Skeletal muscle satellite cell (primary cell): ENCODE measurements around the gene FARS2.
A peak's percentile ranks its signal among the peaks of the same experiment; 100 is the strongest.

ENCODE experiments used
- H3K27me3 ChIP-seq: 2 replicates; pipeline ENCODE4 v1.7.0; 2013; ENCODE audit warnings: low read length; ENCODE audit not compliant: control insufficient read depth, insufficient read depth
- H3K36me3 ChIP-seq: 2 replicates; pipeline ENCODE4 v1.7.0; 2013; ENCODE audit warnings: mild to moderate bottlenecking, control low read depth, low read length; ENCODE audit not compliant: insufficient read depth
- H3K4me1 ChIP-seq: 2 replicates; pipeline ENCODE4 v1.7.0; 2013; ENCODE audit warnings: low read length; ENCODE audit not compliant: control insufficient read depth, insufficient read depth
- H3K4me2 ChIP-seq: 2 replicates; pipeline ENCODE4 v1.7.0; 2013; ENCODE audit warnings: mild to moderate bottlenecking, low read length
- H3K4me3 ChIP-seq: 2 replicates; pipeline ENCODE4 v1.7.0; 2013; ENCODE audit warnings: low read length
- H3K9ac ChIP-seq: 2 replicates; pipeline ENCODE4 v1.7.0; 2013; ENCODE audit warnings: mild to moderate bottlenecking, low read depth, low read length, moderate library complexity
- H3K9me3 ChIP-seq: replicated peaks from 2 replicates; pipeline ENCODE4 v1.7.0; 2013; ENCODE audit warnings: mild to moderate bottlenecking, control low read depth, low read length

The FARS2 gene

DNA sequence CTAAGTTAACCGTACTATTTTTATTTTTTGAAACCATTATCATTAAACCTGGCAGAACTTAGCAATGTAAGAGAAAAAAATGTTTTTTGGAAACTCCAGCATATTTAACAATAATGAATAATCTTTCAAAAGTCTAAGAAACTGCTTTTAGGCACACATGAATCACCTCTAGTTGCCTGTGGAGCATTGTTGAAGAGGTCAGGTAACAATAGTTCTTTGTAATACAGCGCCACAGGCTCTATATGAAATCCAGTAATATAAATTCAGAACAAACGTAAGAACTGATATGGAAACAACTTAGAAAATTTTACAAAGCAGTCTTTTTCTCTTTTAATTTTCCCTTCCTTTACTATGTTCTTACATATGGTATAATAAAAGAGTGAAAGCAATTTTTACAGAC, 10.9 kb upstream of the FARS2 start:
- Histone ChIP-seq H3K9ac (no peak overlapping the region), H3K27me3 (no peaks in the 10 kb centered on the region), H3K4me2 (no peak overlapping the region), H3K9me3 (no peaks in the 10 kb centered on the region), H3K4me3 (no peak overlapping the region), H3K36me3 (no peaks in the 10 kb centered on the region), H3K4me1 (peaks cover 11% of the 10 kb centered on the region)

DNA sequence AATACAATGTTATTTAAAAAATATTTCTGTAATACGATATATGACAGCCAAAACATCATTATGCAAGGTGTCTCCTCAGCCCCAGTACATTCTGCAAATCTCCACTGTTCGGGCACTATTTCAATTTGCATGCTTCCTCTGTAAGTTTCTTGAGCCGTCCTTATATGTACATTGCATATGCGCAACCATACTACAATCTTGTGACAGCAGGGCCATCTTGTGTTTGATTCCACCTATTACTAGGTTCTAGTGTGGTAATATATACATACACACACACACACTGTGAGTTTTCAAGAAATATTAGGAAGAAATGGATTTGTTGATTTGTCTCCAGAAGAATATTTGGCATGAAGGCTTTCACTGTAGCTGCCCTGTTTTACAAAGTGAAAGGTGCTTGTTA, 10.4 kb upstream of the FARS2 start:
- Histone ChIP-seq H3K4me3 (no peak overlapping the region), H3K36me3 (no peaks in the 10 kb centered on the region), H3K9ac (no peak overlapping the region), H3K4me2 (no peak overlapping the region), H3K9me3 (no peaks in the 10 kb centered on the region), H3K27me3 (no peaks in the 10 kb centered on the region), H3K4me1 (peaks cover 11% of the 10 kb centered on the region)

DNA sequence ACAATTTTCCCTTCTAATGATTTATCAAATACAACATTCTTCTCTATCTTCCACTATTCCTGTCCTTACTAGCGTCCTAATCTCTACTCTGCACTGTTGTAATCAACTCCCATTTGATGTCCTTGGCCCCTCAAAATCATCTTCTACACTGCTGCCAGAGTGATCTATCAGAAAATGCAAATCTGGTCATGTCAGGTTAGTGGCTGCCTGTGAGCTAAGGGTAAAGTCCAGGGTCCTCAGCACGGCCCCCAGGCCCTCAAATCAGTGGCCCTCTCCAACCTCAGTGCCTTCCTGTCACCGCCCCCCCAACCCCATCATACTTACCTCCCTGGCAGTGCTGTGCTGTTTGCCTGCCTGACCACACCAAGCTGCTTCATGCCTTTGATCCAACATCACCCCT, 4.4 kb upstream of the FARS2 start:
- Histone ChIP-seq H3K4me1 (peaks cover 6% of the 10 kb centered on the region), H3K4me2 (no peak overlapping the region), H3K9ac (no peak overlapping the region), H3K9me3 (no peaks in the 10 kb centered on the region), H3K36me3 (no peaks in the 10 kb centered on the region), H3K4me3 (no peak overlapping the region), H3K27me3 (no peaks in the 10 kb centered on the region)

DNA sequence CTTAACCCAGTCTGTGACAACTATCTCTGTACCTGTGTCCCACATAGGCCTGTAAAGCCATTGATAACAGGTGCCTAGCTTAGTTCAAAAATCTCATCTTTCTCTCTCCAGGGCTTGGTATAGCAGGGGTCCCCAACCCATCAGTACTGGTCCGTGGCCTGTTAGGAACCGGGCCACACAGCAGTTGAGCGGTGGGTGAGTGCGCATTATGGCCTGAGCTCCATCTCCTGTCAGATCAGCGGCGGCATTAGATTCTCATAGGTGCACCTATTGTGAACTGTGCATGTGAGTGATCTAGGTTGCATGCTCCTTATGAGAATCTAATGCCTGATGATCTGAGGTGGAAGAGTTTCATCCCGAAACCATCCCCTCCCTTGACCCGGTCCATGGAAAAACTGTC, 3.9 kb upstream of the FARS2 start:
- Histone ChIP-seq H3K4me2 (no peak overlapping the region), H3K36me3 (no peaks in the 10 kb centered on the region), H3K4me3 (no peak overlapping the region), H3K9ac (no peak overlapping the region), H3K9me3 (no peaks in the 10 kb centered on the region), H3K27me3 (no peaks in the 10 kb centered on the region), H3K4me1 (peaks cover 6% of the 10 kb centered on the region)

DNA sequence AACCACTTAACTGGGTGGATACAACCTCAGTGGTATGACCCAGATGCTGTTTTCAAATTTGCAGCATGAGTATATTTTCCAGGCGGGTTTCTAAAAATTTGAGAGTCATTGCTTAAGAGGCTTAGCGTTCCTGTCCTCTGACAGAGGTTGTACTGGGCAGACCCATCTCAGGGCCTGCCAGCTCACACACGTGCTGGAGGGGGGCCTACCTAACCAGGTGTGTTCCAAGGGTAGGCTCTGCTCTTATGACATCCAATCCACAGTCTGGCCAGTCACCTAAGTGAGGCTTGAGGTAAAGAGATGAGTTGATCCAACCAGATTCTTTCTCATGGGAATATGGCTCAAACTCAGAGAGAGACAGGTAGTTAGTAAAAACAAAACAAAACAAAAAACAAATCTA, 1.9 kb upstream of the FARS2 start:
- Histone ChIP-seq H3K9ac (peak overlapping the region; percentile 69), H3K9me3 (no peaks in the 10 kb centered on the region), H3K4me3 (peak overlapping the region; percentile 77), H3K4me2 (peak overlapping the region; percentile 81), H3K27me3 (no peaks in the 10 kb centered on the region), H3K4me1 (peaks cover 11% of the 10 kb centered on the region), H3K36me3 (no peaks in the 10 kb centered on the region)

DNA sequence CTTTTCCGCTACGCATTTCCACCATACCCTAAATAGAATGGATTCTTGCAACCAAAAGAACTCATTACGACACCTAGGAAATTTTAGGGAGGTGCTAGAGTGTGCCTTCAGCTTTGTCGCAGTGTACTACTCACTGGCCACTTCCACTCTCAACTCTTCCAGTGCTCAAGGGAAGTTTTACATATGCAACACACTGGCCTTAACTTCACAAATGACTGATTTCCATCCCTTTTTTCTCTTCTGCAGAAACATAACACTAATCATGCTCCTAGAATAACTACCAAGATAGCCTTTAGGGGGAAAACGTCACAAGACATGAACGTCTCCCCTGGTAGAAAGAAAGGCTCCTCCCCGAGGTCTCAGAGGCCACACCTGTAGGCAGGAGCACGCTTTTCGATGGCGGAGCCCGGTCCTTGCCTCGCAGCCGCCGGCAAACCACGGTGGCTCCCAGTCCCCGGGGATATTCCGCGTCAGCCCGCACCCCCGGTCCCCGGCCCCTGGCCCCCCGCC, 1.1 kb upstream of the FARS2 start:
- Histone ChIP-seq H3K27me3 (no peaks in the 10 kb centered on the region), H3K9ac (peak overlapping the region; percentile 69), H3K4me2 (peak overlapping the region; percentile 81), H3K4me3 (peak overlapping the region; percentile 77), H3K9me3 (no peaks in the 10 kb centered on the region), H3K36me3 (no peaks in the 10 kb centered on the region), H3K4me1 (peaks cover 11% of the 10 kb centered on the region)

DNA sequence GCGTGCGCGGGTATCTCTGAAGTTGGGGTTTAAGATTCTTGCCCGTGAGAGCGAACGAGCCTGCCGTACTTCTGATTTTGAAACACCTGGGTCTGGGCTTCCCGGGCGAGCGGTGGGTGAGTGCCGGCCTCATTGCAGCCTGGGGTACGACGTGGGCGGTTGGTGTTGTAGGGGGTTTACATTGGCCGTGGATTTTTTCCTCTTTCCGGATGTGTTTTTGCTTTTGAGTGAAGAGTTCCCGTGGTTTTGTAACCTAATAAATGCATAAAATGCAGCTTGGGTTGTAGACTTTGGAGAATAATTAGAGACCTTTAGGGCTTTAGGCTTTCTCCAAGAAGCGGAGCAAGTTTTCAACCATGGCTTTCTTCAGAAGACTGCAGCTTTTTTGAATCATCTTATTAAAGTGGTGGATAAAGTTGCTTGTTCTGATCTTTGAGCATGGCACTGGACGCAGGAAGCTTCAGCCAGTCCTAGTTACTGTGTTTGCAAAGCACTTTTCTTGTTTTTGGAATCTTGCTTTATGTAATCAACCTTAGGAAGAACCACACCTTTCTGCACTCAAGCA, 314 bp downstream of the FARS2 start:
- Histone ChIP-seq H3K36me3 (no peaks in the 10 kb centered on the region), H3K27me3 (no peaks in the 10 kb centered on the region), H3K4me2 (peak overlapping the region; percentile 88), H3K9ac (peak overlapping the region; percentile 95), H3K4me1 (peaks cover 11% of the 10 kb centered on the region), H3K4me3 (peak overlapping the region; percentile 77), H3K9me3 (no peaks in the 10 kb centered on the region)

DNA sequence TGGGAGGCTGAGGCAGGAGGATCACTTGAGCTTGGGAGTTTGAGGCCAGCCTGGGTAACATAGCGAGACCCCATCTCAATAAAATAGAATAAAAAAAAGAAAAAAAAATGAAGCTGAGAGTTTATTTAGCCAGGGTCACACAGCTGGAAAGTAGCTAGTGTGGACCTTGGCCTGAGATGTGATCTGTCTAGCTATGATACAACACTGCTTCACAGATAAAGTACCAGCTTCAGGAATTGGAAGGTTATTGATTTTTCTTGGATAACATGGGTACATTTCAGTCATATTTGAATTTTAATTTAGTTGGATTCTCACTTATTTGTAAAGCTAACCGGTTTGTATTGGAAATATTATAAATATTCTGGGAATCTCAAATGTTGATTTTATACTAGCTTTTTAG, 5.1 kb downstream of the FARS2 start:
- Histone ChIP-seq H3K9me3 (no peaks in the 10 kb centered on the region), H3K36me3 (no peaks in the 10 kb centered on the region), H3K4me1 (peaks cover 5% of the 10 kb centered on the region), H3K9ac (no peak overlapping the region), H3K4me3 (no peak overlapping the region), H3K27me3 (no peaks in the 10 kb centered on the region), H3K4me2 (no peak overlapping the region)

DNA sequence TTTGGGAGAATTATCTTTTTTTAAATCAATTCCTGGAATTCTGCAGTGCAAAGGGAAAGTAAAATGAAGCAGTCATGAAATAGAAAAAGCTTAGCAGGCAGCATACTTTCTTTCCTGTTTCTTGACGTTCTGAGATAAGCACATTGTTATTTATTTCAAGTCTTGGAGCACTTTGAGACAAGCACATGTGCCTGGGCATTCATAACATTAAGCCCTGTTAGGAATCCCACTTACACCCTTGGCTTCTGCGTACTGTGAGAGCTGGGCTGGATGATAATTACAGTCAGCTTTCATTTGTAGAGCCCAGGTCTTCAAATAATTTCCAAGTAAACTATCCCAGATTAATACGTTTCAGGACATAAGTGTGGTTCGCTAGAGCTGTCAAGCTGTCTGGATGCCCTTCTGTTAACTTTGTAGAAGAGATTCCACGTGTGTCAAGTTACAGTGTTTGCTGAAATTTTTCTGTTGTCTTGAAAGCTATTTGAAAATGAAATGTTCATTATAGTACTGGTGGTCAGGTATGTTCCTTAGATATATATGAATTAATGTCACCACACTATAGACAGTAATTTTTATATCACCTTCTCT, 8.9 kb downstream of the FARS2 start:
- Histone ChIP-seq H3K36me3 (no peaks in the 10 kb centered on the region), H3K4me2 (no peak overlapping the region), H3K27me3 (no peaks in the 10 kb centered on the region), H3K9ac (no peak overlapping the region), H3K4me1 (no peaks in the 10 kb centered on the region), H3K9me3 (no peaks in the 10 kb centered on the region), H3K4me3 (no peak overlapping the region)

DNA sequence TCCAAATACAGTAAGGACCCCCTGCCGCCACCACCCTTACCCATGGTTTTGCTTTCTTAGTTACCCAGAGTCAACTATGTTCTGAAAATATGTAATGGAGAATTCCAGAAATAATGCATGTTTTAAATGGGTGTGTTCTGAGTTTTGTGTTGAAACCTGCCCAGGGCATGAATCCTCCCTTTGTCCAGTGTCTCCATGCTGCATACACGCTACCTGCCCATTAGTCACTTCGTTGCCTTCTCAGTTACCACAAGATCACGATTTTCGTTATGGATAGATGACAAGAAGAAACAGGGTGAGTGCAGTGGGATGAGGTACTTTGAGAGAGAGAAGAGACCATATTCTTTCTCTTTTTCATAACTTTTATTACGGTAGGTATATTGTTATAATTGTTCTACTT, 10.6 kb downstream of the FARS2 start:
- Histone ChIP-seq H3K27me3 (no peaks in the 10 kb centered on the region), H3K4me1 (no peaks in the 10 kb centered on the region), H3K4me3 (no peak overlapping the region), H3K9me3 (no peaks in the 10 kb centered on the region), H3K4me2 (no peak overlapping the region), H3K36me3 (no peaks in the 10 kb centered on the region), H3K9ac (no peak overlapping the region)

DNA sequence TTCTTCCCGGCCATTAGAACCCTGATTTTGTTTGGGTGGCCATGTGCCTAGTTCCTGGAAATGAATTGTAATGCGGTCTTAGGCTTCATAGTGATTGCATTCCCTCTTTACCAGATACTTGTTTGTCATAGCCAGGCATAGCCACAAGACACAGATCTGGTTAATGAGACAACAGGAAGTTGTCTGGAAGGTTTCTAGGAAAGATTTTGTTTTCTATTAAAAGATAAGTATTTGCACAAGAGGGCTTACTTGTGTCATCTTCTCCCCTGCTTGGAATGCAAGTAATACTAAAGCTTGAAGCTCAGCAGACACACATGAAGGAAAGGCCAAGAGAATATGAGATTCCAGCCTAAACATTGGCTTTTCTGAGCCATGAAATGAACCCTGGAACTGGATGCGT, 12.9 kb downstream of the FARS2 start:
- H3K9ac ChIP-seq = no peak overlapping the region
- no peak overlapping the region for H3K4me2 ChIP-seq
- H3K4me3 ChIP-seq = no peak overlapping the region
- no peaks in the 10 kb centered on the region for H3K27me3 ChIP-seq
- H3K9me3 ChIP-seq = no peaks in the 10 kb centered on the region
- H3K4me1 ChIP-seq = no peaks in the 10 kb centered on the region
- no peaks in the 10 kb centered on the region for H3K36me3 ChIP-seq

DNA sequence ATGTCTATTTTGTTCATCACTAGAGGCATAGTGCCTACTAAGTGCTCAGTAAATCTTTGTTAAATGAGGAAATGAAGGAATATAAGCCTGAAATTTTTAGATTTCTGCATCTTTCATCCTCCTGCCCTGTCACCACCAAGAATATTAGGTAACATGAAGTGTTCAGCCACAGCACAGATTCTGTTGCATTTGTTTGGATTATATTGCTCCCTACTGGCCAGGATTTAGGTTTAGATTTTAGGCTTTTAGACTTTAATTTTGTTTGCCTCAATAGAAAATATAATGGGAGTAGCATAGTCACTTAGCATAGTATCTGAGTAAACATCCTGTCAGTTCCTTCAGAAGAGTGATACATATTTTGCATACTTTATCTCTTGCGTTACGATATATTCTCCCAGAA, 14.2 kb downstream of the FARS2 start:
- Histone ChIP-seq H3K4me2 (no peak overlapping the region), H3K36me3 (no peaks in the 10 kb centered on the region), H3K4me3 (no peak overlapping the region), H3K9ac (no peak overlapping the region), H3K27me3 (no peaks in the 10 kb centered on the region), H3K9me3 (no peaks in the 10 kb centered on the region), H3K4me1 (no peaks in the 10 kb centered on the region)
